WTC11 (cell line): ENCODE data around the gene SMIM1.

ENCODE experiments used
- FOXJ3 ChIP-seq: sonication (generic); formaldehyde crosslinking; IDR thresholded peaks from 2 replicates; pipeline ENCODE4 v1.9.0; 2021; ENCODE audit warnings: missing genetic modification reagents, mild to moderate bottlenecking, borderline replicate concordance
- JAZF1 ChIP-seq: fragments of 250-450 bp; sonication (Bioruptor Pico); IDR thresholded peaks from 2 replicates; pipeline ENCODE4 v1.9.0; 2021; ENCODE audit warnings: moderate library complexity, mild to moderate bottlenecking, inconsistent platforms
- NR2C2 ChIP-seq: sonication (generic); formaldehyde crosslinking; IDR thresholded peaks from 2 replicates; pipeline ENCODE4 v1.8.0; 2022; ENCODE audit warnings: mild to moderate bottlenecking, missing genetic modification reagents
- TF ChIP-seq, protein P1 (sequence below): sonication (generic); formaldehyde crosslinking; IDR thresholded peaks from 2 replicates; pipeline ENCODE4 v1.8.1; 2022; ENCODE audit warnings: mild to moderate bottlenecking, moderate library complexity, missing genetic modification reagents

GRCh38 chr1:3777078-3777547 is 4.6 kb downstream of the SMIM1 start:
- TF ChIP-seq, protein P1, sequence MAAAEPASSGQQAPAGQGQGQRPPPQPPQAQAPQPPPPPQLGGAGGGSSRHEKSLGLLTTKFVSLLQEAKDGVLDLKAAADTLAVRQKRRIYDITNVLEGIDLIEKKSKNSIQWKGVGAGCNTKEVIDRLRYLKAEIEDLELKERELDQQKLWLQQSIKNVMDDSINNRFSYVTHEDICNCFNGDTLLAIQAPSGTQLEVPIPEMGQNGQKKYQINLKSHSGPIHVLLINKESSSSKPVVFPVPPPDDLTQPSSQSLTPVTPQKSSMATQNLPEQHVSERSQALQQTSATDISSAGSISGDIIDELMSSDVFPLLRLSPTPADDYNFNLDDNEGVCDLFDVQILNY (CRISPR knock-in tag) = no peak
- TF ChIP-seq FOXJ3 (CRISPR knock-in tag) (no peak), NR2C2 (CRISPR knock-in tag) (no peak), JAZF1 (no peak)
